Chondrocyte (in vitro differentiated cells): Measurements from ENCODE around the gene PRSS36. TPM values are rescaled to one million over a fixed set of nuclear protein-coding genes. Genes with fewer than 3 reads are reported as not detected.

Experiments used
- DNase-seq: peaks from one replicate; pipeline ENCODE4 v3.0.0; 2021; ENCODE audit warnings: mixed read lengths, low spot score
- H3K27ac Mint-ChIP-seq: one replicate; pipeline ENCODE4 v1.8.0; 2021; ENCODE audit warnings: mild to moderate bottlenecking, moderate library complexity, mixed read lengths; ENCODE audit not compliant: unreplicated experiment
- H3K27me3 Mint-ChIP-seq: 2 replicates; pipeline ENCODE4 v1.8.0; 2021; ENCODE audit warnings: low read depth, mixed read lengths
- H3K36me3 Mint-ChIP-seq: 2 replicates; pipeline ENCODE4 v1.8.0; 2021; ENCODE audit warnings: low read depth, mixed read lengths
- H3K4me1 Mint-ChIP-seq: 2 replicates; pipeline ENCODE4 v1.8.0; 2021; ENCODE audit warnings: low read depth, mild to moderate bottlenecking, mixed read lengths
- H3K4me3 Mint-ChIP-seq: one replicate; pipeline ENCODE4 v1.8.0; 2021; ENCODE audit warnings: mild to moderate bottlenecking, moderate library complexity, mixed read lengths; ENCODE audit not compliant: unreplicated experiment
- H3K9me3 Mint-ChIP-seq: 2 replicates; pipeline ENCODE4 v1.8.0; 2021; ENCODE audit warnings: low read depth, mixed read lengths
- total RNA-seq: library from RNA; stranded (reverse); gene quantifications from 3 replicates; pipeline ENCODE4 v1.2.1, GENCODE V29; 2021
- TF ChIP-seq, protein P1 (sequence below): fragments of 200-600 bp; sonication (generic); IDR thresholded peaks from 2 replicates; pipeline ENCODE4 v1.5.0; 2021; ENCODE audit warnings: antibody characterized with exemption, mild to moderate bottlenecking, moderate library complexity

The PRSS36 gene
- total RNA-seq, 1 donor from 2014 or later = 0.35 TPM

GRCh38 chr16:31090540-31090939, 59.3 kb downstream of the PRSS36 start:
- H3K9me3 Mint-ChIP-seq = no peaks in the 10 kb centered on the region
- no peak overlapping the region for H3K27ac Mint-ChIP-seq

DNA sequence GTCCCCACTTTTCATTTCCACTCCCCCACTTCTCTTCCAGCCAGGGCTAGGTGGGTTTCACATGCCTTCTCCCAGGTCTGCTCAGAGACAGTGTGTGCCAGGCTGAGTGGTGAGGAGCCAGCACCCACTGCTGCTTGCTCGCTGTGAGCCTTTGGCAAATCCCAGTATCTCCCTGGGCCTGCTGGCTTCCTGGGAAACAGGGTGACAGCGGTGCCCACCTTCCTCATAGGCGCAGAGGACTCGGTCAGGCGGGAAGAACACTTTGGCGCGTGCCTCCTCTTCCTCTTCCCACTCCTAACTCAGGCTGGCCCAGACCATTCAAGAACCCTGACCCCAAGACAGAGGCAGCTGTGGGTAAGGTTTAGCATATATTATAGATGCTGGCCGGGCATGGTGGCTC, 60.7 kb downstream of the PRSS36 start:
- H3K4me1 Mint-ChIP-seq = peaks cover 22% of the 10 kb centered on the region
- no peaks in the 10 kb centered on the region for H3K9me3 Mint-ChIP-seq
- no peak overlapping the region for H3K4me3 Mint-ChIP-seq
- peaks cover 6% of the 10 kb centered on the region for H3K36me3 Mint-ChIP-seq
- no peak overlapping the region for H3K27ac Mint-ChIP-seq
- TF ChIP-seq, protein P1, sequence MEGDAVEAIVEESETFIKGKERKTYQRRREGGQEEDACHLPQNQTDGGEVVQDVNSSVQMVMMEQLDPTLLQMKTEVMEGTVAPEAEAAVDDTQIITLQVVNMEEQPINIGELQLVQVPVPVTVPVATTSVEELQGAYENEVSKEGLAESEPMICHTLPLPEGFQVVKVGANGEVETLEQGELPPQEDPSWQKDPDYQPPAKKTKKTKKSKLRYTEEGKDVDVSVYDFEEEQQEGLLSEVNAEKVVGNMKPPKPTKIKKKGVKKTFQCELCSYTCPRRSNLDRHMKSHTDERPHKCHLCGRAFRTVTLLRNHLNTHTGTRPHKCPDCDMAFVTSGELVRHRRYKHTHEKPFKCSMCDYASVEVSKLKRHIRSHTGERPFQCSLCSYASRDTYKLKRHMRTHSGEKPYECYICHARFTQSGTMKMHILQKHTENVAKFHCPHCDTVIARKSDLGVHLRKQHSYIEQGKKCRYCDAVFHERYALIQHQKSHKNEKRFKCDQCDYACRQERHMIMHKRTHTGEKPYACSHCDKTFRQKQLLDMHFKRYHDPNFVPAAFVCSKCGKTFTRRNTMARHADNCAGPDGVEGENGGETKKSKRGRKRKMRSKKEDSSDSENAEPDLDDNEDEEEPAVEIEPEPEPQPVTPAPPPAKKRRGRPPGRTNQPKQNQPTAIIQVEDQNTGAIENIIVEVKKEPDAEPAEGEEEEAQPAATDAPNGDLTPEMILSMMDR = no peak
- no peaks in the 10 kb centered on the region for H3K27me3 Mint-ChIP-seq
- DNase-seq = no peak

More at GRCh38 chr16:31090540-31090939, 59.3 kb downstream of the PRSS36 start:
- peaks cover 6% of the 10 kb centered on the region for H3K36me3 Mint-ChIP-seq
- H3K4me3 Mint-ChIP-seq = no peak overlapping the region
- TF ChIP-seq, protein P1 = no peak
- no peaks in the 10 kb centered on the region for H3K27me3 Mint-ChIP-seq
- peaks cover 24% of the 10 kb centered on the region for H3K4me1 Mint-ChIP-seq
- DNase-seq = no peak

Other genes starting within 250 kb of the PRSS36 start
- gene FBXL19, start 226.5 kb downstream of the PRSS36 start, total RNA-seq = 19.4 to 21.5 TPM (median 20.5 TPM) in 3 replicates
- 10.3 to 16.0 TPM (median 15.6 TPM) in 3 replicates for gene ORAI3, start 201.0 kb downstream of the PRSS36 start, total RNA-seq
- 15.0 to 18.0 TPM (median 15.8 TPM) in 3 replicates for gene SETD1A, start 192.3 kb downstream of the PRSS36 start, total RNA-seq
- gene HSD3B7, start 164.9 kb downstream of the PRSS36 start, total RNA-seq = 10.8 to 12.4 TPM (median 12.3 TPM) in 3 replicates
- 1.4 to 4.0 TPM (median 1.7 TPM) in 3 replicates for gene STX1B, start 139.4 kb downstream of the PRSS36 start, total RNA-seq
- gene STX4, start 116.5 kb downstream of the PRSS36 start, total RNA-seq = 43.4 to 54.1 TPM (median 48.0 TPM) in 3 replicates
- 14.1 to 18.9 TPM (median 15.2 TPM) in 3 replicates for gene ZNF668, start 75.8 kb downstream of the PRSS36 start, total RNA-seq
- gene ZNF646, start 75.6 kb downstream of the PRSS36 start, total RNA-seq = 13.8 to 17.3 TPM (median 15.2 TPM) in 3 replicates
- 3.3 to 7.0 TPM (median 5.9 TPM) in 3 replicates for gene PRSS53, start 61.1 kb downstream of the PRSS36 start, total RNA-seq
- gene VKORC1, start 55.3 kb downstream of the PRSS36 start, total RNA-seq = 167 to 199 TPM (median 193 TPM) in 3 replicates
- 36.3 to 44.5 TPM (median 41.9 TPM) in 3 replicates for gene BCKDK, start 41.7 kb downstream of the PRSS36 start, total RNA-seq
- 28.3 to 43.2 TPM (median 34.7 TPM) in 3 replicates for gene KAT8, start 32.4 kb downstream of the PRSS36 start, total RNA-seq
- not detected in 3 replicates for gene PRSS8, start 14.3 kb downstream of the PRSS36 start, total RNA-seq
- 226 to 414 TPM (median 231 TPM) in 3 replicates for gene FUS, start 30.1 kb upstream of the PRSS36 start, total RNA-seq
- gene PYCARD, start 52.7 kb upstream of the PRSS36 start, total RNA-seq = 2.7 to 2.9 TPM (median 2.8 TPM) in 3 replicates
- not detected in 3 replicates for gene TRIM72, start 64.1 kb upstream of the PRSS36 start, total RNA-seq
- not detected in 3 replicates for gene PYDC1, start 67.1 kb upstream of the PRSS36 start, total RNA-seq
- not detected in 3 replicates for gene ITGAM, start 109.9 kb upstream of the PRSS36 start, total RNA-seq
- gene ITGAX, start 205.1 kb upstream of the PRSS36 start, total RNA-seq = not detected in 3 replicates
- gene ITGAD, start 243.3 kb upstream of the PRSS36 start, total RNA-seq = not detected in 3 replicates